Stomach (tissue), 9 donors: Measurements from ENCODE around the gene NKRF. TPM values are rescaled to one million over a fixed set of nuclear protein-coding genes. Genes with fewer than 3 reads are reported as not detected.

Source experiments
- DNase-seq, 2 donors: peaks; one replicate each; pipeline versions ENCODE4 v3.0.0 to v3.0.0-alpha.2; 2013 to 2019
- H3K27ac ChIP-seq, 5 donors: fragments of 200-600 bp in 4 of 5; sonication (generic) in 4 of 5; one replicate each; pipeline ENCODE4 v1.5.1; 2013 to 2019; ENCODE audit warnings: mild to moderate bottlenecking in 1 of 5, moderate library complexity in 1 of 5
- H3K27me3 ChIP-seq, 3 donors: fragments of 200-600 bp; sonication (generic); one replicate each; pipeline ENCODE4 v1.5.1; 2017 to 2019; ENCODE audit warnings: mixed run types in 1 of 3
- H3K36me3 ChIP-seq, 4 donors: fragments of 200-600 bp; sonication (generic); 1 replicate in 3 of 4; 2 replicates in 1 of 4; pipeline ENCODE4 v1.5.1; 2016 to 2019
- H3K4me1 ChIP-seq, 4 donors: fragments of 200-600 bp; sonication (generic); one replicate each; pipeline ENCODE4 v1.5.1; 2016 to 2019
- H3K4me3 ChIP-seq, 4 donors: fragments of 200-600 bp; sonication (generic) in 3 of 4; one replicate each; pipeline ENCODE4 v1.5.1; 2016 to 2019; ENCODE audit warnings: mild to moderate bottlenecking in 1 of 4
- H3K9me3 ChIP-seq, 4 donors: fragments of 200-600 bp; sonication (generic); one replicate each; pipeline ENCODE4 v1.5.1; 2016 to 2019
- EP300 ChIP-seq: sonication (generic); formaldehyde crosslinking; IDR thresholded peaks from one replicate; pipeline ENCODE4 v1.6.1; 2017; ENCODE audit warnings: antibody characterized with exemption
- POLR2A ChIP-seq, 4 donors: fragments of 450-650 bp; IDR thresholded peaks; one replicate each; pipeline ENCODE4 v1.6.1; 2016; ENCODE audit warnings: antibody characterized with exemption in 4 of 4, control low read depth in 2 of 4, mild to moderate bottlenecking in 1 of 4, moderate library complexity in 1 of 4
- POLR2AphosphoS5 ChIP-seq, 3 donors: sonication (generic); formaldehyde crosslinking; IDR thresholded peaks; one replicate each; pipeline ENCODE4 v1.6.1; 2016; ENCODE audit warnings: antibody characterized with exemption in 3 of 3
- WGBS, 5 donors: extraction: QIAGEN DNeasy Blood & Tissue Kit in 3 of 5; methylation state at CpG; one replicate each; pipeline versions ENCODE4 v1.1.5 to v1.1.7; 2013 to 2018; 5-methylcytosine and 5-hydroxymethylcytosine counted together
- intact Hi-C: fragments of 100-400 bp; cut with DNase I; formaldehyde crosslinking; loops from one replicate; pipeline ENCODE4 v1.15.1; 2023; ENCODE audit warnings: low total_unique reads
- polyA plus RNA-seq, 3 donors: library from polyadenylated mRNA; stranded (reverse); fragments of 200-250 nt; gene quantifications; one replicate each; pipeline ENCODE4 v1.2.3, GENCODE V29; 2013
- total RNA-seq, 5 donors: library from RNA; depleted of rRNA; stranded (reverse); fragments of >200 nt; gene quantifications; one replicate each; pipeline versions ENCODE4 v1.1.0 to v1.2.3, GENCODE V29; 2014 to 2016
- TF ChIP-seq, protein P1 (sequence below), 7 experiments: fragments of 450-650 bp in 4 of 7; fragments of 200-600 bp in 3 of 7; sonication (generic) in 3 of 7; IDR thresholded peaks; one replicate each; pipeline ENCODE4 v1.5.1; 2016 to 2019; ENCODE audit warnings: antibody characterized with exemption in 7 of 7, control low read depth in 2 of 7, mild to moderate bottlenecking in 1 of 7
- donor health status: healthy with polysubstance abuse.
- donor health status: Bipolar disorder and iron deficiency.
- donor health status: healthy.

The NKRF gene
- total and polyA plus RNA-seq, 8 donors: 1.7 to 8.3 (median 4.2) TPM

DNA sequence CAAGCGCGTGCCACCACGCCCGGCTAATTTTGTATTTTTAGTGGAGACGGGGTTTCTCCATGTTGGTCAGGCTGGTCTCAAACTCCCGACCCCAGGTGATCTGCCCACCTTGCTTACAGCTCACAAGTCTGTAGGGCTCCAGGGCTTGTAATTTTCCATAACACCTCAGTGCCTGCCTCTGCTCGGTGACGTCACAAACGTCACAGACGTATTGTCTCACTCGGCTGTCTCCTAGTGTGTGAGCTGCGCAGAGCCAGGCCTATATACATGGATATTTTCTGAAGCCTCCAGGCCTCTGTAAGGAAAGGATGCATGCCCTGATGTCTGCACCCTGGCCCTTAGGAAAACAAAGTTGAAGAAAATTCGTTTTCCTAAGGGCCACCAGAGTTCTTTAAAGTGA is 8.6 kb upstream of the NKRF start:
- H3K4me3 ChIP-seq: no peak overlapping the region
- TF ChIP-seq POLR2A (IDR thresholded peaks at IDR 0.05) (no peak), POLR2AphosphoS5 (IDR thresholded peaks at IDR 0.05) (no peak), EP300 (no peak)
- TF ChIP-seq, protein P1, sequence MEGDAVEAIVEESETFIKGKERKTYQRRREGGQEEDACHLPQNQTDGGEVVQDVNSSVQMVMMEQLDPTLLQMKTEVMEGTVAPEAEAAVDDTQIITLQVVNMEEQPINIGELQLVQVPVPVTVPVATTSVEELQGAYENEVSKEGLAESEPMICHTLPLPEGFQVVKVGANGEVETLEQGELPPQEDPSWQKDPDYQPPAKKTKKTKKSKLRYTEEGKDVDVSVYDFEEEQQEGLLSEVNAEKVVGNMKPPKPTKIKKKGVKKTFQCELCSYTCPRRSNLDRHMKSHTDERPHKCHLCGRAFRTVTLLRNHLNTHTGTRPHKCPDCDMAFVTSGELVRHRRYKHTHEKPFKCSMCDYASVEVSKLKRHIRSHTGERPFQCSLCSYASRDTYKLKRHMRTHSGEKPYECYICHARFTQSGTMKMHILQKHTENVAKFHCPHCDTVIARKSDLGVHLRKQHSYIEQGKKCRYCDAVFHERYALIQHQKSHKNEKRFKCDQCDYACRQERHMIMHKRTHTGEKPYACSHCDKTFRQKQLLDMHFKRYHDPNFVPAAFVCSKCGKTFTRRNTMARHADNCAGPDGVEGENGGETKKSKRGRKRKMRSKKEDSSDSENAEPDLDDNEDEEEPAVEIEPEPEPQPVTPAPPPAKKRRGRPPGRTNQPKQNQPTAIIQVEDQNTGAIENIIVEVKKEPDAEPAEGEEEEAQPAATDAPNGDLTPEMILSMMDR (IDR thresholded peaks at IDR 0.05): no peak
- H3K9me3 ChIP-seq: no peaks in the 10 kb centered on the region
- WGBS, 5 donors: 81 to 89% (median 86%) methylated on average over 11 to 13 of the region's 13 CpGs
- no peaks in the 10 kb centered on the region for H3K4me1 ChIP-seq
- no peak for DNase-seq
- no peaks in the 10 kb centered on the region for H3K36me3 ChIP-seq
- intact Hi-C loops: no loop called here
- no peak overlapping the region for H3K27ac ChIP-seq
- no peaks in the 10 kb centered on the region for H3K27me3 ChIP-seq

DNA sequence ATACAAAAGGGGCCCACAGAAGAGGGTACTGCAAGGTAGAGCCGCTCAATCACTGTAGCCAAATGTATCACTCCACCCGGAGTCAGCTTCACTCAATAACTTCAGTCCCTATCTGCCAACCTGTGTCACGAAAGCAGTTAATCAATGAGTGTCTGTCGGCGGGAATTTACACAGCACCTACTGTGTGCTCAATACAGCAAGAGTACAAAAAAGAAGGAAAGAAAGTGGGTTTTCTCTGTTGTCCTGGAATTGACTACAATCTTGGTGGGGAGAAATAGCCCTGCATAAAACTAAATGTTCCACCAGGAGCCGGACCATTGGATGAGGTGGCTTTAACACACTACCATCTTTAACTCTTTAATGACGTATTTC is 780 bp upstream of the NKRF start:
- intact Hi-C loops: no loop called here
- no peaks in the 10 kb centered on the region for H3K9me3 ChIP-seq
- DNase-seq: no peak
- peak overlapping the region; percentile 86 to 92 (median 88) for H3K27ac ChIP-seq
- WGBS, 5 donors: 22 to 50% (median 34%) methylated on average over 7 of the region's 7 CpGs
- H3K27me3 ChIP-seq: no peaks in the 10 kb centered on the region
- peaks cover 0 to 17% (median 6%) of the 10 kb centered on the region in 4 donors for H3K4me1 ChIP-seq
- TF ChIP-seq, protein P1 (IDR thresholded peaks at IDR 0.05): no peak
- TF ChIP-seq POLR2AphosphoS5 (IDR thresholded peaks at IDR 0.05) (no peak), POLR2A (IDR thresholded peaks at IDR 0.05) (no peak), EP300 (no peak)
- peak overlapping the region; percentile 65 to 72 (median 72) for H3K4me3 ChIP-seq
- no peaks in the 10 kb centered on the region for H3K36me3 ChIP-seq

DNA sequence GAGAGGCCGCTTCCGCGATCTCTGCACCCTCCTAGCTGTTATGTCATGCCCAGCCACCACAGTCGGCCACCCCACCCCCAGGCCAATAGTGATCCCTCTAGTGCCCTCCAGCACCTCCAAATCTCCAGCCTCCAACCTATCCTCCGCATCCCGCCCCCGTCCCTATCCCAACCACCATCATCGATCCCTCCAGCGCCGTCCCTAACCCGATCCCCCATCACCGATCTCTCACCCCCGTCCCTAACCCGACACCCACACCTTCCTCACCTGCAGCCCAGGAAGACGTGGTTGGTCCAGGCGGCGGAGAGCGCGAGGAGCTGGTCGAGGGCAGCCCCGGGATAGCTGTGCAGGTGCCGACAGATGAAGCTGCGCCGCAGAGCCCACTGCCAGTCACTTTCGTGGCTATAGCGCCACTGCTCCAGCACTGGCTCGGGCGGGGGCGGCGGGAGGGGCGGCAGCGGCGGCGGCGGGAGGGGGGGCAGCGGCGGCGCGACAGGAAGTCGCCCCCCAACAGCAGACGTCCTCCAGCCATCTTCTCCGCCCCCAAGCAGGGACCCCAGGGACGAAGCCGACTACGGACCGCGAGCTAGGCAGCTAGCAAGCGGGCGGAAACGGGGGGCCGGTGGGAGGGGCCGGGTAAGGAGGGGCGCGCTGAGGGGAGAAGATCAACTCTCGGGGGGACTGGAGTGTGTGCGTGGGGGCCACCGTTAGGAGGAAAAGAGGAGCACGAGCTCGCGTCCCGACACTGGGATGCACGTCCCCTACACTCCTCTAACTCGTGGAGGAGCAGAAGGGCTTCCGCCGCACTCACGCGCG is 552 bp downstream of the NKRF start:
- WGBS, 5 donors: 0 to 41% (median 4%) methylated on average over 13 to 65 of the region's 68 CpGs

DNA sequence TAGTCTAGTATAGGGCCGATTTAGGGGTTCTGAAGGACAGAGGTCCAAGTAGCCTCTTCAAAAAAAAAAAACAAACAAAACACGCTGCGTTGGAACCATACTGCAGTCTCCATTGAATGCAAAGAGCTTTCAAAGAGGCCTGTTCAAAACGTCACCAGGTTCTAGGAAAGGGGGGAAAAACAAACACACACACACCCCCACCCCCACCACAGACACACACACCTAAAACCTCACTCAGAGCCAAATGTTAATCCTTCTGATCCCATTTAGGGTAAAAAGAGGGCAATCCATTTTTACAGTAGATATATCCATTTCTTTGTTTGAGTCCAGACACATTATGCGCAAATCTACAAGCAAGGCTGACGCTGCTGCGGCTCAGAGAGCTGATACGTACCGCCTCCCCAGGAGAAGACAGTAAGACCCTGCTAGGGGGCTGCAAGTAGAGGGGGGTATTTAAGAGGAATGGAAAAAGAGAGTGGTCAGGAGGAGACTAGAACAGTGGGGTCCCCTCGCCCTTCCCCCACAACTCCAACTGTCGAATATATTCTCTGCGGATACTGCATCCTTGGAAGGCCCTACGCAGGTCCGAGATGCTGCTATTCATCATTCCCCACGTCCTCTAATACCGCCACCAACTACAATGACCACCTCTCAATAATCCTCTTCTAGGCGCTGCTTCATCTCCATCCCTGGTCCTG is 1.3 kb downstream of the NKRF start:
- Histone ChIP-seq H3K9me3 (no peaks in the 10 kb centered on the region), H3K36me3 (peaks cover 0 to 8% (median 0%) of the 10 kb centered on the region in 4 donors), H3K27ac (peak overlapping the region in 3 of 5 donors; percentile 86 to 92 (median 90)), H3K4me1 (peaks cover 0 to 17% (median 6%) of the 10 kb centered on the region in 4 donors), H3K4me3 (peak overlapping the region; percentile 65 to 72 (median 72)), H3K27me3 (no peaks in the 10 kb centered on the region)
- peak in 1 of 2 donors; percentile 19 for DNase-seq
- intact Hi-C loops: no loop called here
- WGBS, 5 donors: 8 to 45% (median 21%) methylated on average over 13 to 17 of the region's 17 CpGs
- TF ChIP-seq POLR2A (IDR thresholded peaks at IDR 0.05): no peak
- TF ChIP-seq, protein P1 (IDR thresholded peaks at IDR 0.05): no peak
- TF ChIP-seq POLR2AphosphoS5 (IDR thresholded peaks at IDR 0.05): no peak
- no peak for TF ChIP-seq EP300

More for the DNA sequence above, 552 bp downstream of the NKRF start:
- no peaks in the 10 kb centered on the region for H3K9me3 ChIP-seq
- intact Hi-C loops: no loop called here
- peak overlapping the region; percentile 46 to 92 (median 86) for H3K27ac ChIP-seq
- peaks cover 0 to 17% (median 6%) of the 10 kb centered on the region in 4 donors for H3K4me1 ChIP-seq
- H3K36me3 ChIP-seq: peaks cover 0 to 8% (median 0%) of the 10 kb centered on the region in 4 donors
- peak; percentile 40 to 70 for DNase-seq
- no peaks in the 10 kb centered on the region for H3K27me3 ChIP-seq
- H3K4me3 ChIP-seq: peak overlapping the region; percentile 65 to 72 (median 72)
- TF ChIP-seq, protein P1 (IDR thresholded peaks at IDR 0.05): no peak
- no peak for TF ChIP-seq EP300
- TF ChIP-seq POLR2A (IDR thresholded peaks at IDR 0.05): no peak
- no peak for TF ChIP-seq POLR2AphosphoS5 (IDR thresholded peaks at IDR 0.05)
